ENCODE measurements around the gene PSMG3. TPM values are rescaled to one million over a fixed set of nuclear protein-coding genes. Genes with fewer than 3 reads are reported as not detected.

PSMG3 gene
- total RNA-seq, 1 experiment from 2014 or later, result 59.4 TPM

GRCh38 chr7:1595636-1596035 is 25.8 kb upstream of the PSMG3 start:
- Histone ChIP-seq H3K27me3 (ENCODE audit: control insufficient read depth, insufficient read depth, low read length) (peaks cover 3% of the 10 kb centered on the region; the same call in 1 of the 2 replicates), H3K9me3 (ENCODE audit: control insufficient read depth, insufficient read depth, low read depth, low read length) (no peaks in the 10 kb centered on the region), H3K27ac (ENCODE audit: low read length) (no peak overlapping the region), H3K4me1 (ENCODE audit: control insufficient read depth, insufficient read depth, low read length) (no peaks in the 10 kb centered on the region), H3K36me3 (ENCODE audit: control insufficient read depth, insufficient read depth, low read length) (no peaks in the 10 kb centered on the region), H3K4me3 (ENCODE audit: low read depth in 2 of 2, low read length in 2 of 2) (no peak overlapping the region)
- no TSS peak for BruUV-seq (replicated peaks)
- ATAC-seq, result no peak
- intact Hi-C loops (cut with micrococcal nuclease; ENCODE audit: unreplicated experiment) (no loop called here), in situ Hi-C loops (cut with HindIII; ENCODE audit: low pct_unique_long_range_greater_than_20kb, low sequenced_read_pairs) (no loop called here)
- TF ChIP-seq SIN3A (IDR thresholded peaks at IDR 0.05; ENCODE audit: borderline replicate concordance, insufficient read depth, low read depth, low read length) (no peak), REST (IDR thresholded peaks at IDR 0.05; ENCODE audit: insufficient read depth in 1 of 2, low read depth in 2 of 2, low read length in 1 of 2) (no peak), TCF7L2 (IDR thresholded peaks at IDR 0.05; ENCODE audit: low read depth, low read length) (no peak), CTCF (IDR thresholded peaks at IDR 0.05) (no peak), POLR2AphosphoS5 (IDR thresholded peaks at IDR 0.05; ENCODE audit: low read depth, low read length) (no peak)
- ChIA-PET POLR2A (interaction anchor here (0.6 kb wide), 1 partner anchor 166 kb away, joined by 3 read pairs; no protein-coding TSS in a partner anchor), CTCF (interaction anchor here (0.6 to 0.7 kb wide), 2 partner anchors 12 to 137 kb away, joined by 3 to 9 read pairs; no protein-coding TSS in a partner anchor)
- DNase-seq (ENCODE audit: low read depth, low spot score), result no peak

DNA sequence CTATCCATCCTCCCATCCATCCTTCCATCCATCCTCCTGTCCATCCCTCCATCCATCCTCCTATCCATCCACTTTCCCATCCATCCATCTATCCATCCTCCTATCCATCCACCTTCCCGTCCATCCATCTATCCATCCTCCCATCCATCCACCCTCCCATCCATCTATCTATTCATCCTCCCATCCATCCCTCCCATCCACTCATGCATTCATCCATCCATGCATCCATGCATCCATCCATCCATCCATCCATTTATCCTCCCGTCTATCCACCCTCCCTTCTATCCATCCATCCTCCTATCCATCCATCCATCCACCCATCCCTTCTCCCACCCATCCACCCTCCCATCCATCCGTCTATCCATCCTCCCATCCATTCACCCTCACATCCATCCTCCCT is 25.2 kb upstream of the PSMG3 start:
- in situ Hi-C loops (cut with HindIII; ENCODE audit: low pct_unique_long_range_greater_than_20kb, low sequenced_read_pairs), result no loop called here
- TF ChIP-seq POLR2AphosphoS5 (IDR thresholded peaks at IDR 0.05; ENCODE audit: low read depth, low read length), result no peak
- TF ChIP-seq TCF7L2 (IDR thresholded peaks at IDR 0.05; ENCODE audit: low read depth, low read length), result no peak
- TF ChIP-seq SIN3A (IDR thresholded peaks at IDR 0.05; ENCODE audit: borderline replicate concordance, insufficient read depth, low read depth, low read length), result no peak
- no peak for TF ChIP-seq REST (IDR thresholded peaks at IDR 0.05; ENCODE audit: insufficient read depth in 1 of 2, low read depth in 2 of 2, low read length in 1 of 2)
- no peak for TF ChIP-seq CTCF (IDR thresholded peaks at IDR 0.05)
- POLR2A ChIA-PET, result interaction anchor here (0.6 kb wide), 1 partner anchor 166 kb away, joined by 3 read pairs; no protein-coding TSS in a partner anchor
- intact Hi-C loops (cut with micrococcal nuclease; ENCODE audit: unreplicated experiment), result no loop called here
- no TSS peak for BruUV-seq (replicated peaks)
- H3K9me3 ChIP-seq (ENCODE audit: control insufficient read depth, insufficient read depth, low read depth, low read length), result no peaks in the 10 kb centered on the region
- H3K36me3 ChIP-seq (ENCODE audit: control insufficient read depth, insufficient read depth, low read length), result no peaks in the 10 kb centered on the region
- no peak overlapping the region for H3K4me3 ChIP-seq (ENCODE audit: low read depth in 2 of 2, low read length in 2 of 2)
- CTCF ChIA-PET, result interaction anchor here (0.6 to 0.7 kb wide), 2 partner anchors 11 to 137 kb away, joined by 3 to 9 read pairs; no protein-coding TSS in a partner anchor
- H3K27me3 ChIP-seq (ENCODE audit: control insufficient read depth, insufficient read depth, low read length), result peaks cover 3% of the 10 kb centered on the region; the same call in 1 of the 2 replicates
- no peaks in the 10 kb centered on the region for H3K4me1 ChIP-seq (ENCODE audit: control insufficient read depth, insufficient read depth, low read length)
- H3K27ac ChIP-seq (ENCODE audit: low read length), result no peak overlapping the region
- DNase-seq (ENCODE audit: low read depth, low spot score) (no peak), ATAC-seq (no peak)

Measured in Panc1 (cell line).